ENCODE measurements around the gene BRCC3.

GRCh38 chrX:155086961-155087735 is 15.8 kb downstream of the BRCC3 start:
- TF ChIP-seq CTCF (IDR thresholded peaks at IDR 0.05) = no peak
- no peak for TF ChIP-seq POLR2A (IDR thresholded peaks at IDR 0.05)

Data from testis (tissue), 2 donors.